OCI-LY1 (cell line): ENCODE data around the gene BACH2.

Experiments
- CTCF ChIP-seq: fragments of 200-600 bp; sonication (generic), shearing (Covaris generic); IDR thresholded peaks from 2 replicates; pipeline ENCODE4 v1.5.1; 2017; ENCODE audit warnings: mild to moderate bottlenecking, antibody characterized with exemption, low read length, moderate library complexity, mixed read lengths
- EZH2 ChIP-seq: fragments of 200-600 bp; sonication (generic), shearing (Covaris generic); IDR thresholded peaks from 2 replicates; pipeline ENCODE4 v1.8.0; 2017; ENCODE audit warnings: borderline replicate concordance, mixed run types, mild to moderate bottlenecking, antibody characterized with exemption, low read length, moderate library complexity, mixed read lengths

GRCh38 chr6:90095145-90095544 lies 201.5 kb downstream of the BACH2 start:
- TF ChIP-seq CTCF (no peak), EZH2 (no peak)
